Liver (tissue), 3 donors: Measurements from ENCODE around the gene TMA16.

Experiments
- ATF3 ChIP-seq: IDR thresholded peaks from 2 replicates; pipeline ENCODE4 v1.6.1; 2016; ENCODE audit warnings: antibody characterized with exemption
- CTCF ChIP-seq: fragments of 150-350 bp; IDR thresholded peaks from 2 replicates; pipeline ENCODE4 v1.5.1; 2017; ENCODE audit warnings: improper control_type of control experiment, low read depth, low read length; ENCODE audit not compliant: missing input control
- MAX ChIP-seq: IDR thresholded peaks from 2 replicates; pipeline ENCODE4 v1.6.1; 2016; ENCODE audit warnings: antibody characterized with exemption
- RAD21 ChIP-seq, 2 donors: IDR thresholded peaks; 2 replicates each; pipeline ENCODE4 v1.6.1; 2016; ENCODE audit warnings: antibody characterized with exemption in 2 of 2, mild to moderate bottlenecking in 2 of 2
- REST ChIP-seq: IDR thresholded peaks from 2 replicates; pipeline ENCODE4 v1.6.1; 2016; ENCODE audit warnings: antibody characterized with exemption, mild to moderate bottlenecking
- RXRA ChIP-seq, 2 donors: IDR thresholded peaks; 2 replicates each; pipeline ENCODE4 v1.6.1; 2017 to 2018; ENCODE audit warnings: antibody characterized with exemption in 2 of 2, mild to moderate bottlenecking in 1 of 2
- SP1 ChIP-seq: IDR thresholded peaks from 2 replicates; pipeline ENCODE4 v1.6.1; 2018; ENCODE audit warnings: antibody characterized with exemption, mild to moderate bottlenecking
- TAF1 ChIP-seq: conservative IDR thresholded peaks from 2 replicates; pipeline ENCODE4 v1.6.1; 2016; ENCODE audit warnings: antibody characterized with exemption, mild to moderate bottlenecking
- YY1 ChIP-seq: IDR thresholded peaks from 2 replicates; pipeline ENCODE4 v1.6.1; 2016; ENCODE audit warnings: antibody characterized with exemption, mild to moderate bottlenecking
- donor health status: healthy.
- donor health status: healthy.

- no peak for TF ChIP-seq CTCF
- TF ChIP-seq REST, result no peak
- no peak for TF ChIP-seq RXRA (IDR thresholded peaks at IDR 0.05)
- TF ChIP-seq RAD21 (IDR thresholded peaks at IDR 0.05), result no peak
- no peak for TF ChIP-seq MAX
- TF ChIP-seq SP1, result no peak
- TF ChIP-seq ATF3, result no peak
- TF ChIP-seq TAF1, result no peak
- no peak for TF ChIP-seq YY1
Observed at GRCh38 chr4:163542275-163542674, 47.8 kb downstream of the TMA16 start.
